GM13976 (cell line): ENCODE measurements around the gene LGR4.

Source experiments
- DNase-seq: peaks from one replicate; pipeline ENCODE4 v3.0.0; 2012; ENCODE audit warnings: low spot score
- CTCF ChIP-seq: IDR thresholded peaks from 2 replicates; pipeline ENCODE4 v1.5.1; 2012; ENCODE audit warnings: borderline replicate concordance, mild to moderate bottlenecking; ENCODE audit not compliant: insufficient read depth; ENCODE audit errors: extremely low read depth, missing control alignments, control extremely low read depth
- in situ Hi-C: fragments of 300-500 bp; cut with MboI; formaldehyde crosslinking; loops from one replicate; pipeline ENCODE4 v1.12.0; 2022; ENCODE audit warnings: low sequenced_read_pairs, mixed read lengths, inconsistent platforms; ENCODE audit not compliant: unreplicated experiment

The LGR4 gene

GRCh38 chr11:27357250-27357649 lies 115.3 kb downstream of the LGR4 start:
- in situ Hi-C loops, result no loop called here
- DNase-seq, result no peak
- TF ChIP-seq CTCF, result no peak

- no peak for TF ChIP-seq CTCF
- DNase-seq, result no peak
- in situ Hi-C loops, result no loop called here
These were observed 115.9 kb downstream of the LGR4 start for GRCh38 chr11:27356624-27357222.

- in situ Hi-C loops, result no loop called here
- DNase-seq, result no peak
These were observed 117.0 kb downstream of the LGR4 start for GRCh38 chr11:27355575-27356104.

GRCh38 chr11:27354359-27354965 lies 118.1 kb downstream of the LGR4 start:
- no peak for DNase-seq
- in situ Hi-C loops, result no loop called here

More at GRCh38 chr11:27355575-27356104, 117.0 kb downstream of the LGR4 start:
- TF ChIP-seq CTCF, result no peak

GRCh38 chr11:27353593-27354358 lies 118.8 kb downstream of the LGR4 start:
- no peak for TF ChIP-seq CTCF
- in situ Hi-C loops, result no loop called here

More at GRCh38 chr11:27354359-27354965, 118.1 kb downstream of the LGR4 start:
- no peak for TF ChIP-seq CTCF

GRCh38 chr11:27352781-27353180 lies 119.8 kb downstream of the LGR4 start:
- no peak for DNase-seq
- in situ Hi-C loops, result no loop called here
- TF ChIP-seq CTCF, result no peak

More at GRCh38 chr11:27353593-27354358, 118.8 kb downstream of the LGR4 start:
- DNase-seq, result no peak
